ENCODE measurements around the gene RAB8A.
"Not testable (repeated sequence)": the region's sequence is repeated elsewhere in the genome, so short reads cannot be mapped to it uniquely, and the experiment has no call there.

RAB8A gene

DNA sequence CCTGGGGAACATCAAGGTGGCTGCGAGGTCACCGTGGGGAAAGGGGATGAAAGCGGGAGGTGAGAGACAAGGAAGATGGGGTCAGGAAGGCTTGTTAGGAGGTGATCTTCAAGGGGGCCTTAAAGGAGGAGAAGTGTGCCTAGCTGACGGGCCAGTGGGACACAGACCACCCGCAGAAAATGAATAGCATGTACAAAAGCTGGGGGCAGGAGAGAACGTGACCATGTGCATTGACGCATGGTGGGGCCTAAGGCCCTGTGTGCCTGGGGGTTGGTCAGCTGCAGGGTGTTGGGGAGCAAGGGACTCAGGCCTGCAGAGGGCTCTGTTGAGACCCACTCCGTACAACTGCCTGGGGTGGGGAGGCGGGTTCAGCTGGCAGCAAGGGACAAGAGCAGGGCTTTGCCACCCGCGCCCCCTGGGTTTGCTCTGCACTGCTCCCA lies 5.9 kb downstream of the RAB8A start:
- 0 out of 2 replicates have a peak, but pooled peaks cover 2% of the 10 kb centered on the region for H4K20me1 ChIP-seq (ENCODE audit: insufficient read depth, low read length)
- no peaks in the 10 kb centered on the region for H3K27me3 ChIP-seq (ENCODE audit: low read depth, low read length)
- peak overlapping the region; percentile 88 for H3K4me2 ChIP-seq (ENCODE audit: low read length)
- no peak overlapping the region for H2AFZ ChIP-seq (ENCODE audit: low read depth, low read length)
- peak overlapping the region; percentile 97 for H3K9ac ChIP-seq (ENCODE audit: low read length)
- peak overlapping the region; percentile 98 for H3K27ac ChIP-seq (ENCODE audit: low read length)
- peaks cover 85% of the 10 kb centered on the region for H3K79me2 ChIP-seq (ENCODE audit: low read length)
- H3K36me3 ChIP-seq (replicated peaks; ENCODE audit: low read depth, low read length) = peaks cover 62% of the 10 kb centered on the region
- TF ChIP-seq CTCF (IDR thresholded peaks at IDR 0.05; ENCODE audit: low read depth, low read length) = peak; percentile 80
- TF ChIP-seq EZH2phosphoT487 (IDR thresholded peaks at IDR 0.05; ENCODE audit: low read depth) = no peak
- H3K9me3 ChIP-seq (ENCODE audit: insufficient read depth, low read length) = no peaks in the 10 kb centered on the region
- H3K4me3 ChIP-seq (ENCODE audit: low read length) = peak overlapping the region; percentile 62
- H3K4me1 ChIP-seq (ENCODE audit: low read length) = peaks cover 83% of the 10 kb centered on the region

- Histone ChIP-seq H3K4me1 (ENCODE audit: low read length) (peaks cover 74% of the 10 kb centered on the region), H3K36me3 (replicated peaks; ENCODE audit: low read depth, low read length) (peaks cover 62% of the 10 kb centered on the region), H3K27me3 (ENCODE audit: low read depth, low read length) (no peaks in the 10 kb centered on the region), H3K4me3 (ENCODE audit: low read length) (peak overlapping the region; percentile 62), H4K20me1 (ENCODE audit: insufficient read depth, low read length) (no peaks in the 10 kb centered on the region), H2AFZ (ENCODE audit: low read depth, low read length) (no peak overlapping the region), H3K79me2 (ENCODE audit: low read length) (peaks cover 83% of the 10 kb centered on the region), H3K27ac (ENCODE audit: low read length) (peak overlapping the region; percentile 98), H3K4me2 (ENCODE audit: low read length) (peak overlapping the region; percentile 88), H3K9ac (ENCODE audit: low read length) (peak overlapping the region; percentile 97), H3K9me3 (ENCODE audit: insufficient read depth, low read length) (no peaks in the 10 kb centered on the region)
- TF ChIP-seq EZH2phosphoT487 (IDR thresholded peaks at IDR 0.05; ENCODE audit: low read depth) = no peak
- TF ChIP-seq CTCF (IDR thresholded peaks at IDR 0.05; ENCODE audit: low read depth, low read length) = no peak
Observed at GRCh38 chr19:16118489-16119033, 6.9 kb downstream of the RAB8A start.

DNA sequence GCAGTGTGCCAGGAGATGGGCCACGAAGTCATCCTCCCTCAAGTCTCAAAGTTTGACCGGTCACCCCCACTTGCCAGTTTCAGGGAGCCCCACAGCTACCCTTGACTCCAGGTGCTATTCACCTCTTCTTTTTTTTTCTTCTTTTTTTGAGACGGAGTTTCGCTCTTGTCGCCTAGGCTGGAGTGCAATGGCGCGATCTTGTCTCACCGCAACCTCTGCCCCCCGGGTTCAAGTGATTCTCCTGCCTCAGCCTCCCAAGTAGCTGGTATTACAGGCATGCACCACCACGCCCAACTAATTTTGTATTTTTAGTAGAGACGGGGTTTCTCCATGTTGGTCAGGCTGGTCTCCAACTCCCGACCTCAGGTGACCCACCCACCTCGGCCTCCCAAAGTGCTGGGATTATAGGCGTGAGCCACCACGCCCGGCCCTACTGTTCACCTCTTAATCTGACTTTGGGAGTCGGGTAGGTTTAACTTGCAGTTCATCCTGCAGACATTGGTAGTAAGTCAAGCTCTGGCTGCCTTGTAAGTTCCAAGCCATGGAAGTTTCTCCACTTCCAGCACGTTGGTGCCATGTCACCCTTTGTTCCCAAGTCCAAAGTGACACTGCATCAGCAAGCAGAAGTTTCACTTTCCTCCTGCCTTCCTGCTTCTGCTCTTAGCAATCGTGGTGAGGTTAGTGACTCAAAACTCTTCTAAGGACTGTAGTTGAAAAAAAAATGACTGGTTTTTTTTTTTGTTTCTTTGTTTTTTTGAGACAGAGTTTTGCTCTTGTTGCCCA lies 7.6 kb downstream of the RAB8A start:
- H3K9me3 ChIP-seq (ENCODE audit: insufficient read depth, low read length); H4K20me1 ChIP-seq (ENCODE audit: insufficient read depth, low read length); H2AFZ ChIP-seq (ENCODE audit: low read depth, low read length); H3K27me3 ChIP-seq (ENCODE audit: low read depth, low read length): not testable (repeated sequence)
- Histone ChIP-seq H3K4me3 (ENCODE audit: low read length) (peak overlapping the region; percentile 41), H3K27ac (ENCODE audit: low read length) (peak overlapping the region; percentile 98), H3K36me3 (replicated peaks; ENCODE audit: low read depth, low read length) (peaks cover 65% of the 10 kb centered on the region), H3K79me2 (ENCODE audit: low read length) (peaks cover 83% of the 10 kb centered on the region), H3K4me2 (ENCODE audit: low read length) (peak overlapping the region; percentile 65), H3K9ac (ENCODE audit: low read length) (peak overlapping the region; percentile 75), H3K4me1 (ENCODE audit: low read length) (peaks cover 69% of the 10 kb centered on the region)

GRCh38 chr19:16121141-16121540 lies 9.5 kb downstream of the RAB8A start:
- H3K79me2 ChIP-seq (ENCODE audit: low read length) = peaks cover 73% of the 10 kb centered on the region
- no peaks in the 10 kb centered on the region for H3K27me3 ChIP-seq (ENCODE audit: low read depth, low read length)
- peaks cover 52% of the 10 kb centered on the region for H3K4me1 ChIP-seq (ENCODE audit: low read length)
- H3K4me2 ChIP-seq (ENCODE audit: low read length) = peak overlapping the region; percentile 1; the same call in 1 of the 2 replicates
- H3K27ac ChIP-seq (ENCODE audit: low read length) = peak overlapping the region; percentile 98
- H2AFZ ChIP-seq (ENCODE audit: low read depth, low read length) = no peak overlapping the region
- no peak for TF ChIP-seq CTCF (IDR thresholded peaks at IDR 0.05; ENCODE audit: low read depth, low read length)
- no peak for TF ChIP-seq EZH2phosphoT487 (IDR thresholded peaks at IDR 0.05; ENCODE audit: low read depth)
- H3K4me3 ChIP-seq (ENCODE audit: low read length) = no peak overlapping the region
- no peaks in the 10 kb centered on the region for H4K20me1 ChIP-seq (ENCODE audit: insufficient read depth, low read length)
- no peak overlapping the region; the same call in 1 of the 2 replicates for H3K9ac ChIP-seq (ENCODE audit: low read length)
- peaks cover 72% of the 10 kb centered on the region for H3K36me3 ChIP-seq (replicated peaks; ENCODE audit: low read depth, low read length)
- H3K9me3 ChIP-seq (ENCODE audit: insufficient read depth, low read length) = no peaks in the 10 kb centered on the region
